ENCODE results near the gene ZMYND11.
"Not testable (repeated sequence)": the region's sequence is repeated elsewhere in the genome, so short reads cannot be mapped to it uniquely, and the experiment has no call there.

Gene ZMYND11

DNA sequence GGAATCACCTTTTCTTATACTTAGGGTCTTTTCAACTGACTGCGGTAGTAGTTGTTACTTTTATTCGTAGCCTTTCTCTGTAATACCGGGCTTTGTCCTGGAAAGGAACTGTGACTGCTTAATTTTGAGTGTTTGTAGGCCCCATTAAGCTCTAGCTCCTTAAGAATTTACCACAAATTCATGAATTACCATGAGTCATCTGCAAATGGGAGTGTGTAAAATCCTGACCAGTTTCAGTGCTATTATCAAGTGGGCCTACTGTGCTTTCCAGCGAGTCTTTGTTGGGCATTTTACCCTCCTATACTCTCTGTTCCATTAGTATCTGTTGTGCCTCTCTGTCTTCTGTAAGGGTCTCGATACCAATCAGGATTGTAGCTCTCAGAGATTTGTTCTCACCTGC, 49.7 kb downstream of the ZMYND11 start:
- TF ChIP-seq, protein P1, sequence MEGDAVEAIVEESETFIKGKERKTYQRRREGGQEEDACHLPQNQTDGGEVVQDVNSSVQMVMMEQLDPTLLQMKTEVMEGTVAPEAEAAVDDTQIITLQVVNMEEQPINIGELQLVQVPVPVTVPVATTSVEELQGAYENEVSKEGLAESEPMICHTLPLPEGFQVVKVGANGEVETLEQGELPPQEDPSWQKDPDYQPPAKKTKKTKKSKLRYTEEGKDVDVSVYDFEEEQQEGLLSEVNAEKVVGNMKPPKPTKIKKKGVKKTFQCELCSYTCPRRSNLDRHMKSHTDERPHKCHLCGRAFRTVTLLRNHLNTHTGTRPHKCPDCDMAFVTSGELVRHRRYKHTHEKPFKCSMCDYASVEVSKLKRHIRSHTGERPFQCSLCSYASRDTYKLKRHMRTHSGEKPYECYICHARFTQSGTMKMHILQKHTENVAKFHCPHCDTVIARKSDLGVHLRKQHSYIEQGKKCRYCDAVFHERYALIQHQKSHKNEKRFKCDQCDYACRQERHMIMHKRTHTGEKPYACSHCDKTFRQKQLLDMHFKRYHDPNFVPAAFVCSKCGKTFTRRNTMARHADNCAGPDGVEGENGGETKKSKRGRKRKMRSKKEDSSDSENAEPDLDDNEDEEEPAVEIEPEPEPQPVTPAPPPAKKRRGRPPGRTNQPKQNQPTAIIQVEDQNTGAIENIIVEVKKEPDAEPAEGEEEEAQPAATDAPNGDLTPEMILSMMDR (IDR thresholded peaks at IDR 0.05; ENCODE audit: extremely low read depth, insufficient read depth, missing control alignments) = no peak
- in situ Hi-C loops (cut with MboI; ENCODE audit: low pct_unique_long_range_greater_than_20kb, low sequenced_read_pairs, unreplicated experiment) = no loop called here

DNA sequence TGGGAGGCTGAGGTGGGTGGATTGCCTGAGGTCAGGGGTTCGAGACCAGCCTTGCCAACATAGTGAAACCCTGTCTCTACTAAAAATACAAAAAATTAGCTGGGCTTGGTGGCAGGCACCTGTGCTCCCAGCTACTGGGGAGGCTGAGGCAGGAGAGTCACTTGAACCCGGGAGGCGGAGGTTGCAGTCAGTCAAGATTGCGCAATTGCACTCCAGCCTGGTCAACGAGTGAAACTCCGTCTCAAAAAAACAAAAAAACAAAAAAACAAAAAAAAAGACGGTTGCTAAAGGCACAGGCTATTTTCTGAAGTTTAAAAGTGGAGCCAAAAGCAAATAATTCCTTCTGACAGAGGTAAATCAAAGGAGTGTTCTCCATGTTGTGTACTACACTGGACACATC, 50.3 kb downstream of the ZMYND11 start:
- in situ Hi-C loops (cut with MboI; ENCODE audit: low pct_unique_long_range_greater_than_20kb, low sequenced_read_pairs, unreplicated experiment); DNase-seq (ENCODE audit: low spot score): not testable (repeated sequence)

More for the DNA sequence above, 49.7 kb downstream of the ZMYND11 start:
- DNase-seq (ENCODE audit: low spot score) = no peak

DNA sequence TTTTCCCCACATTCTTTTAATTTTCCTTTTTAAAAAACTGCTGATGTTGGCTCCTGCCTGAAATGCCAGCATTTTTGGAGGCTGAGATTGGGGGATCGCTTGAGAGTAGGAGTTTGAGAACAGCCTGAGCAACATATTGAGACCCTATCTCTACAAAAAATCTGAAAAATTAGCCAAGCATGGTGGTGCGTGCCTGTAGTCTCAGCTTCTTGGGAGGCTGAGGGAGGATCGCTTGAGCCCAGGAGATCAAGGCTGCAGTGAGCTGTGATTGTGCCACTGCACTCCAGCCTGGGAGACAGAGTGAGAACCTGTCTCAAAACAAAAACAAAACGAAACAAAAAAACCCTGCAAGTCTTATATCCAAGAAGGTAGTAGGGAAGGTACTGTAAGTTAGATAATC, 51.7 kb downstream of the ZMYND11 start:
- no peak for DNase-seq (ENCODE audit: low spot score)
- in situ Hi-C loops (cut with MboI; ENCODE audit: low pct_unique_long_range_greater_than_20kb, low sequenced_read_pairs, unreplicated experiment) = no loop called here
- TF ChIP-seq, protein P1 (IDR thresholded peaks at IDR 0.05; ENCODE audit: extremely low read depth, insufficient read depth, missing control alignments) = no peak

DNA sequence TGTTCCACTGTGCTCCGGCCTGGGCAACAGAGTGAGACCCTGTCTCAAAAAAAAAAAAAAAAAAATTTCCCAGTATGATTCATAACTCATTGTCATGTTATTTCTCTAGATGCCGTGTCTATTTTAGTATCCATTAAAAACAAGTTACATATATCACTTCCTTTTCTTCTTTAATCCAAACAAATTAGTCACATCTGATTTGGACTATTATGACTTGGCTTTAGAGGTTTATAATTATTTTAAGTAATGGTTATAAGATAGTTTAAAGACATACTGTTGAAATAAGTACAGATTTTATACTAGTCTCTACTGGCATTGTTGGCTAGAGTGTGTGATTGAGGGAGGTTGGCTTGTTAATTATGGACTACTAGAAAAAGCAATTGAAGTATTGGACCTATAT, 53.3 kb downstream of the ZMYND11 start:
- in situ Hi-C loops (cut with MboI; ENCODE audit: low pct_unique_long_range_greater_than_20kb, low sequenced_read_pairs, unreplicated experiment) = no loop called here
- TF ChIP-seq, protein P1 (IDR thresholded peaks at IDR 0.05; ENCODE audit: extremely low read depth, insufficient read depth, missing control alignments) = no peak

DNA sequence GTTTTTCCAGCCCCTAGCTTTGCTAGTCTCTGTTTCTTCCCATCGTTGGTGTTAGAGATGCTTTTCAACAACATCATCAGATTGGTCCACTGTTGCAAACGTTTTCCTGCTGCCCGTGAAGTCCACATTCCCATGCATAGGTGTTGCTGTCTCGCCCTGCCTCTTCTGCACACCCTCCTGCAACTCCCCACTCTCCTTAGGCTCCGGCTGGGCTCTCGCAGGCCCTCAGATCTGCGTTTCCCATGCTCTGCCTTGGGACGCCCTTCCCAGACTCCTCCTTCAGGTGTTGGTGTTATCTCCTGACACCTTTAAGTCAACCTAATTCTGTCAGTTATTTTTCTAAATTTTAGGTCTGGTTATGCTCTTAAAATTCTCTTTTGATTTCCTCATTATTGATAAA, 55.0 kb downstream of the ZMYND11 start:
- TF ChIP-seq, protein P1 (IDR thresholded peaks at IDR 0.05; ENCODE audit: extremely low read depth, insufficient read depth, missing control alignments) = no peak
- in situ Hi-C loops (cut with MboI; ENCODE audit: low pct_unique_long_range_greater_than_20kb, low sequenced_read_pairs, unreplicated experiment) = no loop called here
- no peak for DNase-seq (ENCODE audit: low spot score)

More for the DNA sequence above, 53.3 kb downstream of the ZMYND11 start:
- DNase-seq (ENCODE audit: low spot score) = no peak

DNA sequence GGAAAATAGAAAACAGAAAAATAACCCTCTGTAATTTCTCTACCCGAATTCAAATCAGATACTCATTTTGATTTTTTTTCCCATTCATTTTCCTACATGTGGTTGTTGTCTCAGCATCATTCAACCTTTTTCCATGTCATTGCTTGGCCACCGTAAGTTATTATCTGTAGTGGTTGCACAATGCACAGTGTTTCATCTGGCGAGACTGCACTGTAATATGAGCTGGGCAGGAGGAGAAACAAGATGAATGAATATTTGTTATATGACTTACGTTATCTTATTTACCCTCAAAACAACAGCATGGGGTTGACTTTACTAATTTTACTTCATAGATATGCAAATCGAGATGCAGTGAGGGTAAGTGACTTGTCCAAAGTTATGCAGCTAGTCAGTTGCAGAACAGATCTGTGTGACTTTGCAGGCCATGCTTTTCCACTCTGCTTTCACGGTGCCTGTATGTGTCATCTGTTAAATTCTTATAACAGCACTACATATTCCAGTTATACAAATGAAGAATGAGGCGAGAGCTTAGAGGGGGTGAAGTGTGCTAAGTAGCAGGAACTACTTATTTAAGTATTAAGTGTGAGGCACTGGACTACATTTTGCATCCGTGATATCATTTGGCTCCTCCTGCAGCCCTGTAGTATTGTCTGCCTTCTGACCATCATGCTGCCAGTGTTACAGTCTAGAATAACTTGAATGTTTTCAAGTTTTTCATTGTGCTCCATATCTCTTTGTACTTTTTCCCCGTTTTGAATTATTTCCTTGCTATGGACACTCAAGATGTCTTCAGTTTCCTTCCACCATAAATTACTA, 56.7 kb downstream of the ZMYND11 start:
- TF ChIP-seq, protein P1 (IDR thresholded peaks at IDR 0.05; ENCODE audit: extremely low read depth, insufficient read depth, missing control alignments) = no peak
- DNase-seq (ENCODE audit: low spot score) = no peak
- in situ Hi-C loops (cut with MboI; ENCODE audit: low pct_unique_long_range_greater_than_20kb, low sequenced_read_pairs, unreplicated experiment) = no loop called here

DNA sequence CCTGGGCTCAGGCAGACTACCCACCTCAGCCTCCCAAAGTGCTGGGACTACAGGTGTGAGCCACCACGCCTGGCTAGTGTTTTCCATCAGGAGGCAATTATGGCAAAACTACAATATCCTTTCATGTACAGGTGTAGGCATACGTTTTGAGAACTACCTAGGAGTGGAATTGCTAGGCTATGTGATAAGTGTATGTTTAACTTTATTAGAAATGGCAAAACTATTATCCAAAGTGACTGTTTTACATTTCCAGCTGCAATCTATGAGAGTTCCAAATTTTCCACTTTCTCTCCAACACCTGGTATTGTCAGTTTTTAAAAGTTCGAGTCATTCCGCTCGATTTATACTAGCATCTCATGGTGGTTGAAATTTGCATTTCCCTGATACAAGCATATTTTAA, 59.0 kb downstream of the ZMYND11 start:
- TF ChIP-seq, protein P1 (IDR thresholded peaks at IDR 0.05; ENCODE audit: extremely low read depth, insufficient read depth, missing control alignments) = no peak
- DNase-seq (ENCODE audit: low spot score) = no peak
- in situ Hi-C loops (cut with MboI; ENCODE audit: low pct_unique_long_range_greater_than_20kb, low sequenced_read_pairs, unreplicated experiment) = no loop called here
